Measurements from ENCODE around the gene AKR1C3.
"Not testable (repeated sequence)": the region's sequence is repeated elsewhere in the genome, so short reads cannot be mapped to it uniquely, and the experiment has no call there.

Gene AKR1C3

DNA sequence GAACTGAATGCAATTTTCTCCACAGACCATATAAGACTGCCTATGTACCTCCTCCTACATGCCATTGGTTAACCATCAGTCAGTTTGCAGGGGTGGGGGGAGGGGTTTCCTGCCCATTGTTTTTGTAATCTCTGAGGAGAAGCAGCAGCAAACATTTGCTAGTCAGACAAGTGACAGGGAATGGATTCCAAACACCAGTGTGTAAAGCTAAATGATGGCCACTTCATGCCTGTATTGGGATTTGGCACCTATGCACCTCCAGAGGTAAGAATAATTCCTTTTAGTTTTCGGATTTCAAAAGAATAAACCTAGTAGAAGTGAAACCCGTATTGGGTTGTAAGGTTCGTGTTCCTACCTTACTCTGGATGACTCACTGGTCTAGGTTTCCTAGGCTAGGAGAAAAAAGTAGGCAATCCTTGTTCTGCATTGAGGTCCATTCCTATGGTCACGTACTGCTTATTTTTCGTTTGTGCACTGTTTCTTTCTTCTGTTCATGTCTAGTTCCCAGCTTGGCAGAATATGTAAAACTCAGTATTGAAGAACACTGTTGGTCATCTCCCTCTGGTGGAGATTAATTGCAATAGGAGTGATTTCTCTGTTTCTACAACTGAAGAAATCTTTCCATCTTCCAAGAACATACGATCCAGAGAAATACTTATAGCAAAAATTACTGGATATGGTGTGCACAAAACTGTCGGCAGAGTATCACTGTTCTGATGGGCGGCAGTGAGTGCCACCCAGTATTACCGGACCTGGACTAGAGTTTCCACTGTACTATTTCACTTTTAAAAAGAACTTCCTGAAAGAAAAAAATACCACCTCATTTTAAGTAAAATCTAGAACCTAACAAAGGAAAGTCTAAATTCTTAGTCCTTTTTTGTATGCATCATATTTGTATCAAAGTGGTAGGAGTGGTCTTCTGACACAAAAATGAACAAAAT is at the start of gene AKR1C3:
Gene AKR1C3, plus strand, starts transcription at position 150 of the 941 bp plus-strand sequence. Its CDS starts 31 bp downstream, at position 181.
- in situ Hi-C loops (cut with MboI; ENCODE audit: low pct_unique_long_range_greater_than_20kb, low sequenced_read_pairs) = no loop called here
- peak; percentile 65 for DNase-seq

GRCh38 chr10:5045095-5045494 is 49.1 kb upstream of the AKR1C3 start:
- in situ Hi-C loops (cut with MboI; ENCODE audit: low pct_unique_long_range_greater_than_20kb, low sequenced_read_pairs) = no loop called here
- no peak for DNase-seq

- in situ Hi-C loops (cut with MboI; ENCODE audit: low pct_unique_long_range_greater_than_20kb, low sequenced_read_pairs) = no loop called here
These were observed 47.8 kb upstream of the AKR1C3 start for GRCh38 chr10:5046410-5046809.

DNA sequence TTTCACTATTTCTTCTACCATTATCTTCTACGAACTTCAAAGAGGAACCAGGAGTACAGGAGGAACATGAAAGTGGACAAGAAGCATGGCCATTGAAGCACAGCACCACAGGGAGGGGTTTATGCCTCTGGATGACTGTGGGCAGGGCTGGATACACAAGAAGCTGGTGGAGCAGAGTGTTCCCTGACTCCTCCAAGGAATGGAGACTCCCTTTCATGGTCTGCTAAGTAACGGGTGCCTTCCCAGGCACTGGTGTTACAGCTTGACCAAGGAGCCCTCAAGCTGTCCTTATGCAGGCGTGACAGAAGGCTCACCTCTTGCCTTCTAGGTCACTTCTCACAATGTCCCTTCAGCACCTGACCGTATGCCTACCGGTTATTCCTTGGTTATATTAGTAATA is 47.2 kb upstream of the AKR1C3 start:
- DNase-seq; in situ Hi-C loops (cut with MboI; ENCODE audit: low pct_unique_long_range_greater_than_20kb, low sequenced_read_pairs): not testable (repeated sequence)

More at GRCh38 chr10:5046410-5046809, 47.8 kb upstream of the AKR1C3 start:
- DNase-seq = no peak

- DNase-seq = no peak
- in situ Hi-C loops (cut with MboI; ENCODE audit: low pct_unique_long_range_greater_than_20kb, low sequenced_read_pairs) = no loop called here
These were observed 46.1 kb upstream of the AKR1C3 start for GRCh38 chr10:5047912-5048628.

- DNase-seq; in situ Hi-C loops (cut with MboI; ENCODE audit: low pct_unique_long_range_greater_than_20kb, low sequenced_read_pairs): not testable (repeated sequence)
These were observed 41.2 kb upstream of the AKR1C3 start for GRCh38 chr10:5052951-5053500.

GRCh38 chr10:5054831-5055230 is 39.4 kb upstream of the AKR1C3 start:
- DNase-seq; in situ Hi-C loops (cut with MboI; ENCODE audit: low pct_unique_long_range_greater_than_20kb, low sequenced_read_pairs): not testable (repeated sequence)

DNA sequence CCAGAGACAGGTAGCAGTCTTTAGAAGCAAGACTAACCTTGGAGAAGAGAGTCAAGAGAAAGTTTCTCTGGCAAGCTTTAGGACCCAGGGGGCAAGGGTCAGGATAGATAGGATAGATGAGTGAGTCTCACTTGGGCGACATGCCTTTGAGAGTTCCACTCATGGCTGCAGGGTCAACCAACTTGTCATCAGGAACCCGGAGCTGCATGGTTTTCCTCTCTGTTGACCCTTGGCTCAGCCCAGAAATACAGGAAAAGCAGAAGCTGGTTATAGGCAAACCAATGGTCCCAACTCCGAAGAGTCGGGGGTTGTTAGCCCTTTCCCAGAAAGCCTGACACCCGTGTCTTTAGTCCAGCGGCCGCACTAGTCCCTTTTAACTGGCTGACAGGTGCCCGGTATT is 34.9 kb upstream of the AKR1C3 start:
- in situ Hi-C loops (cut with MboI; ENCODE audit: low pct_unique_long_range_greater_than_20kb, low sequenced_read_pairs); DNase-seq: not testable (repeated sequence)

DNA sequence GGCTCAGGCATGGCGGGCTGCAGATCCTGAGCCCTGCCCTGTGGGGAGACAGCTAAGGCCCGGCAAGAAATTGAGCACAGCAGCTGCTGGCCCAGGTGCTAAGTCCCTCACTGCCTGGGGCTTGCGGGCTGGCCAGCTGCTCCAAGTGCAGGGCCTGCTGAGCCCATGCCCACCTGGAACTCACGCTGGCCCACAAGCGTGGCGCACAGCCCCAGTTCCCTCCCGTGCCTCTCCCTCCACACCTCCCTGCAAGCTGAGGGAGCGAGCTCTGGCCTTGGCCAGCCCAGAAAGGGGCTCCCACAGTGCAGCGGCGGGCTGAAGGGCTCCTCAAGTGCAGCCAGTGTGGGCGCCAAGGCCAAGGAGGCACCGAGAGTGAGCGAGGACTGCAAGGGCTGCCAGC is 33.4 kb upstream of the AKR1C3 start:
- in situ Hi-C loops (cut with MboI; ENCODE audit: low pct_unique_long_range_greater_than_20kb, low sequenced_read_pairs); DNase-seq: not testable (repeated sequence)

GRCh38 chr10:5064656-5065055 is 29.6 kb upstream of the AKR1C3 start:
- no peak for DNase-seq
- in situ Hi-C loops (cut with MboI; ENCODE audit: low pct_unique_long_range_greater_than_20kb, low sequenced_read_pairs) = no loop called here

- in situ Hi-C loops (cut with MboI; ENCODE audit: low pct_unique_long_range_greater_than_20kb, low sequenced_read_pairs) = no loop called here
- no peak for DNase-seq
These were observed 25.8 kb upstream of the AKR1C3 start for GRCh38 chr10:5068274-5068984.

- in situ Hi-C loops (cut with MboI; ENCODE audit: low pct_unique_long_range_greater_than_20kb, low sequenced_read_pairs) = no loop called here
- no peak for DNase-seq
These were observed 23.4 kb upstream of the AKR1C3 start for GRCh38 chr10:5070648-5071410.

- DNase-seq = peak; percentile 66
These were observed 22.6 kb upstream of the AKR1C3 start for GRCh38 chr10:5071411-5072198.

DNA sequence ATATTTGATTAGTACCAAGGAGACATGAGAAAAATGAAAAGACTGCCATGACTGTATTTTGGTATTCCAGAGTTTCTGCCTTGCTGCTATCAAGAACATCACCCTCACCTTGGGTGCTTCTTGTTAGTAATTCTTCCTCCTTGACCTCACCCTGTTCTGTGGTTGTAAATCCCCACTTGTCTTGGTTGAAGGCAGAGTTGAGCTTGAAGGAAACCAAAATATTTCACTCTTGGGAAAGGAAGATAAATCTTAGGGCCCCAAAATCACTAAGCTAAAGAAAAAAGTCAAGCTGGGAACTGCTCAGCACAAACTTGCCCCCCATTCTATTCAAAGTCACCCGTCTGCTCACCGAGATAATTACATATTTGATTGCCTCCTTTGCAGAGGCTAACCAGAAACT is 20.6 kb upstream of the AKR1C3 start:
- in situ Hi-C loops (cut with MboI; ENCODE audit: low pct_unique_long_range_greater_than_20kb, low sequenced_read_pairs) = no loop called here

More at GRCh38 chr10:5071411-5072198, 22.6 kb upstream of the AKR1C3 start:
- in situ Hi-C loops (cut with MboI; ENCODE audit: low pct_unique_long_range_greater_than_20kb, low sequenced_read_pairs) = no loop called here

GRCh38 chr10:5076615-5077014 is 17.6 kb upstream of the AKR1C3 start:
- no peak for DNase-seq
- in situ Hi-C loops (cut with MboI; ENCODE audit: low pct_unique_long_range_greater_than_20kb, low sequenced_read_pairs) = no loop called here

More for the DNA sequence above, 20.6 kb upstream of the AKR1C3 start:
- DNase-seq = no peak

DNA sequence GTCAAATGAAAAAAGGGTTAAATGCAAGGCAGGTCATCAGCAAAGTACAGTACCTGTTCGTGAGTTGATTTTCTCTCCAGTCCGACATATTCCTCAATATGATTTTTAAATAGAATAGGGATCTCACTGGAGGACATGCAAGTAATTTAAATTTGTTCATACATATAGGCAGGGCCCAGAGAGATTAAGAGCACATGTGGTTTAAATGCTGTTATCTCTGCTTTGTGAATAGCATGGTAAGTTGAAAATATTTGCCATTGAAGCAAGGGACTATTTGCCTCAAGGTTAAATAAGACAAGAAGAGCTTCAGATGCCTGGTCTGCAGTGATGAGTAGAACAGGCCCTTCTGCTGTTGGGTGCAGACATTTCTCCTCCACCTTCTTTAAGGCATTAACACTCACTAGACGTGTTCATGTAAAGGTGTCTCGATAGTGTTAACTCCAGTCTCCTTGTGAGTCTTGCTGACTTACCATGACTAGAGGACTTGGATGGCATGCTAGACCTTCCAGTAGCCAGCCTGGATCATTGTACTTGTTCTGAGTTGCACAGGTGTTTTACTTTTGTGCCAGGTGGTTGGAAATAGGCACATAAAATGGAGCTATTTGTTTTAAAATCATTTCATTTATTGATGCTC is 15.6 kb upstream of the AKR1C3 start:
- in situ Hi-C loops (cut with MboI; ENCODE audit: low pct_unique_long_range_greater_than_20kb, low sequenced_read_pairs) = no loop called here
- no peak for DNase-seq

- in situ Hi-C loops (cut with MboI; ENCODE audit: low pct_unique_long_range_greater_than_20kb, low sequenced_read_pairs) = no loop called here
- DNase-seq = no peak
These were observed 14.8 kb upstream of the AKR1C3 start for GRCh38 chr10:5079306-5079830.
